Kidney epithelial cell (primary cell): ENCODE data around the gene UNC45B. TPM values are rescaled to one million over a fixed set of nuclear protein-coding genes. Genes with fewer than 3 reads are reported as not detected.
"Not testable (repeated sequence)": the region's sequence is repeated elsewhere in the genome, so short reads cannot be mapped to it uniquely, and the experiment has no call there.

Experiments
- DNase-seq: peaks from one replicate; pipeline ENCODE4 v3.0.0-alpha.2; 2010; ENCODE audit warnings: low read depth
- H3K27me3 ChIP-seq: 2 replicates; pipeline ENCODE4 v1.6.0; 2011; ENCODE audit warnings: low read length; ENCODE audit not compliant: control insufficient read depth, insufficient read depth
- H3K36me3 ChIP-seq: 2 replicates; pipeline ENCODE4 v1.5.1; 2011; ENCODE audit warnings: low read length; ENCODE audit not compliant: control insufficient read depth, insufficient read depth
- H3K4me3 ChIP-seq: 2 replicates; pipeline ENCODE4 v1.5.1; 2011; ENCODE audit warnings: low read depth, mild to moderate bottlenecking, control low read depth, low read length
- CTCF ChIP-seq: IDR thresholded peaks from 2 replicates; pipeline ENCODE4 v1.5.1; 2011; ENCODE audit warnings: mild to moderate bottlenecking, moderate library complexity, low read length, control low read depth, inconsistent platforms; ENCODE audit not compliant: insufficient read depth, poor library complexity, severe bottlenecking
- total RNA-seq: library from RNA; depleted of rRNA; stranded (reverse); fragments of >200 nt; gene quantifications from 2 replicates; pipeline ENCODE4 v1.2.3, GENCODE V29; 2015

UNC45B gene
- total RNA-seq, 1 donor from 2014 or later = not detected

GRCh38 chr17:35104844-35105450, 42.7 kb upstream of the UNC45B start:
- TF ChIP-seq CTCF = no peak
- Histone ChIP-seq H3K27me3 (no peaks in the 10 kb centered on the region), H3K36me3 (no peaks in the 10 kb centered on the region), H3K4me3 (no peak overlapping the region)
- DNase-seq = no peak

GRCh38 chr17:35110791-35111190, 36.8 kb upstream of the UNC45B start:
- H3K36me3 ChIP-seq, H3K27me3 ChIP-seq, H3K4me3 ChIP-seq, DNase-seq: not testable (repeated sequence)

GRCh38 chr17:35116845-35117244, 30.8 kb upstream of the UNC45B start:
- Histone ChIP-seq H3K36me3 (no peaks in the 10 kb centered on the region), H3K4me3 (no peak overlapping the region), H3K27me3 (peaks cover 3% of the 10 kb centered on the region)
- TF ChIP-seq CTCF = no peak
- no peak for DNase-seq

GRCh38 chr17:35117984-35118383, 29.6 kb upstream of the UNC45B start:
- no peak for DNase-seq
- H3K36me3 ChIP-seq = no peaks in the 10 kb centered on the region
- TF ChIP-seq CTCF = peak; percentile 35
- no peak overlapping the region for H3K4me3 ChIP-seq
- H3K27me3 ChIP-seq = peaks cover 3% of the 10 kb centered on the region

- Histone ChIP-seq H3K27me3 (peaks cover 3% of the 10 kb centered on the region), H3K36me3 (no peaks in the 10 kb centered on the region), H3K4me3 (peak within 1 kb of the TSS; percentile 68)
- TF ChIP-seq CTCF = peak; percentile 63
- no peak for DNase-seq
Observed at GRCh38 chr17:35119370-35120165, 28.0 kb upstream of the UNC45B start, which contains the start of gene RAD51D. Gene RAD51D, minus strand, starts transcription at chr17:35119860. Its CDS starts 247 bp downstream, at chr17:35119613.

GRCh38 chr17:35121315-35121714, 26.3 kb upstream of the UNC45B start, which contains the start of gene FNDC8:
Gene FNDC8, plus strand, starts transcription at chr17:35121615. Its CDS starts 79 bp downstream, at chr17:35121694.
- Histone ChIP-seq H3K27me3 (peaks cover 3% of the 10 kb centered on the region), H3K4me3 (no peak within 1 kb of the TSS), H3K36me3 (no peaks in the 10 kb centered on the region)
- no peak for TF ChIP-seq CTCF
- no peak for DNase-seq
